Glomerular visceral epithelial cell (primary cell): ENCODE measurements around the gene PPT2.
A peak's percentile ranks its signal among the peaks of the same experiment; 100 is the strongest.

Source experiments
- DNase-seq: peaks from one replicate; pipeline ENCODE4 v3.0.0-alpha.2; 2016; ENCODE audit errors: extremely low spot score

The PPT2 gene, protein sequence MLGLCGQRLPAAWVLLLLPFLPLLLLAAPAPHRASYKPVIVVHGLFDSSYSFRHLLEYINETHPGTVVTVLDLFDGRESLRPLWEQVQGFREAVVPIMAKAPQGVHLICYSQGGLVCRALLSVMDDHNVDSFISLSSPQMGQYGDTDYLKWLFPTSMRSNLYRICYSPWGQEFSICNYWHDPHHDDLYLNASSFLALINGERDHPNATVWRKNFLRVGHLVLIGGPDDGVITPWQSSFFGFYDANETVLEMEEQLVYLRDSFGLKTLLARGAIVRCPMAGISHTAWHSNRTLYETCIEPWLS

DNA sequence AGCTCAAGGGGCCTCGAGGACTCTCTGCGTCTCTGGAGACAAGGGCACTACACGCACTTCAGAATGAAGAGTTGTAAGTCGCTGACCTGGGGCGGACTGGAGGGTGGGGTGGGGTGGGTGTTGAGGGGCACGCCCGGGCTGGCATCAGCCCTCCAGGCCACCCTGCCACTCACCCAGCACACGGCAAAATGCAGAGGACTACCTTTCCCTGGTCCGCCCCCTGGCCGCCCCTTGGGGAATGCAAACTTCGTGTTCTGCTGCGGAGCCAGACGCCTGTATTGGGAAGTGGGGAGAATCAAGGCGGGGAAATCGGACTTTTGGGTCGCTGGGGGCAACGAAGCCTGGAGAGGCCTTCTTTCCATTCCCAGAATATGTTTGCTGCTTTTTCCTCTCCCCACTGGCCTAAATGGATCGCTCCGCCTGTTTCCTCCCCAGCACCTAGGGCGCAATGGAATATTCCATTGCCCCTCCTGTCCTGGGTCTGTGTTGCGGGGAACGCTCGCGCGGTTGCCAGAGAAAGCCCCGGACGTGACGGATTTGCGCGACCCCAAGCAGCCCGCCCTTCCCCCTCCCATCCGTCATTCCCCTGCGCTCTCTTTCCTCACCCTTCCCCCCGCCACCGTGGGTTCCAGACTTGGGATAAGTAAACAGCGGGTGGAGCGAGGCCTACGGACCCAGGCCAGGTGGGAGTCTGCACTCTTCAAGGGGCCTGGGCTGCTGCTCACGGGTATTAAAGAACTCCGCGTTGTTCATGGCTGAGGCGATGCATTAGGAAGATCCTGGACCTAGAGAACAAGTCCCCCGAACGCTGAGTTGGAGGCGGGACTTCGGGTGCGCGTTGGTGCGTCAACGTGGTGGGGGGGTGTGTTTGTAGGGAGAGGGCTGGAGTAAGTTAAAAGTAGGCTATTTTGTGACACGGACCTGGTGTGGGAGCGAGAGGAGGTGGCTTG lies at the start of gene PPT2:
TSS of gene PPT2 (plus strand) at position 578 of the 950 bp plus-strand sequence. CDS start 454 bp downstream, outside the sequence.
- peak; percentile 86 for DNase-seq

DNA sequence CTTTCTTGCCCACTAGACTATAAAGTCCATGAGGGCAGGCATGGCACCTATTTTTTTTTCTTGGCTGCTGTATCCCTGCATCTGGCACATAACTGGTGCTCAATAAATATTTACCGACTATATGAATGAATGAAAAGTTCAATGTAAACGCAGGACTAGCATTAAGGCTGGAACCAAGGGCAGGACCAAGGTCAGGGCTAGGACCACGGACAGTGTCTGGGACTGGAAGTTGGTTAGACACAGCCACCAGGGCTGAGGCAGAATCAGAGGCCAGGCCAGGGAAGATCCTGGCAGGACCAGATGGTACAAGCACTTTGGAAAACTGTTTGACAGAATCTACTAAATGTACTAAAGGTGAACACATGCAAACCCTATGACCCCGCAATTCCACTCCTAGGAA lies 48.5 kb upstream of the PPT2 start:
- no peak for DNase-seq

DNA sequence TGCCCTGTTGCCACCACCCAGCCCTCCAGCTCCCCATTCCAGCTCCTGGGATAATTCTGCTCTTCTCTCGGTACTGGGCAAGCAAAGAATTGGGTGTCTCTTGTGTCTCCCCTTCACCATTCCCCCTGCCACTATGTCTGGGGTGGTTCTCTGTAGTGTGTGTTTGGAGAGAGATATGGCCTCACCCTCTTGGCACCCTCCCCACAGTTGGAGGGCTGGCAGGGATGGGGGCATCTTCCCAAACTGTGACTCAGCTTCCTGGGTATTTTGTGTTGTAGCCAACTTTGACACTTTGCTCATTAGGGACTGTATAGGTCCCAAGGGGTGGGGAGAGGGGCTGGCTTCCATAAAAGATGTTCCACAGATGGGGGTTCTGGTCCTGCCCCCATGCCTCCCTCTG lies 46.5 kb upstream of the PPT2 start:
- peak; percentile 33 for DNase-seq

DNA sequence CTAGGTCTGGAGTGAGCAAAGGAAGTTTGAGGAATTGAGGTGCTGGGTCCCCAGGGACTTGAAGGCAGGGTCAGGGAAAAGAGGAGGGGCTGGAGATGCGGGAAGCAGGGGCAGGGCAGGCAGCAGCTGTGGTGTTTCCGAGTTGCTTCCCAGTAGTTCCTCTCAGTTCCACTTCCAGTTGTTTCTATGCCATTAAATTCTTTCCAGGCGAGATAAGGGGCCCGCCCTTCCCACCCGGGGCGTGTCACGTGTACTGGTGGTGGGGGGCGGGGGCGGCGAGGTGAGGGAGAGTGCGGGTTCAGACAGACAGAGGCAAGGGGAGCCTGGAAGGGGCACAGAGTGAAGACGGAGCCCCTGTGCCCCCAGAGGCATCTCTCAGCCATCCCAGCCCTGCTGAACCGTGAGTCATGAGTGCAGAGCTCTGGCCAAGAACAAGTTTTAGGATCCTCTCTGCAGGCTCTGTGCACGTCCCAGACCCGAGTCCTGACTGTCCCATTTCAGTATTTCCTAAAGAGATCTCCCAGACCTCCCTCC lies 45.8 kb upstream of the PPT2 start:
- DNase-seq: no peak

DNA sequence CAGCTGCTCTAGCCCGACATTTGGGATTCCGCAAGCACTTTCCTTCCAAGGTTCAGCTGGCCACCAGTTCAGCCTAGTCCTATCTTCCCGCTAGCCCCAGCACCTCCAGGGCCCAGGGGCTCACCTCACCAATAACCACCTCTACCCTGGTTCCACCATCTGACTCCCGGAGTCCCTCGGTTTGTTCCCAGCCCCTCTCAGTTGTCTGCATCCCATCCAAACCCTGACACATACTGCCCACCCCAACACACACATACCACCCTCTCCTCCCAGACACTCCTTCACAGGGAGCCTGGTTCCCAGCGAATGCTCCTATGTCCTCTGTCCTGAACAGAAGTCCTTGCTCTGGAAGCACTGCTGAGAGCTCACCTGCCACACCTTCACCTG lies 45.2 kb upstream of the PPT2 start:
- no peak for DNase-seq

DNA sequence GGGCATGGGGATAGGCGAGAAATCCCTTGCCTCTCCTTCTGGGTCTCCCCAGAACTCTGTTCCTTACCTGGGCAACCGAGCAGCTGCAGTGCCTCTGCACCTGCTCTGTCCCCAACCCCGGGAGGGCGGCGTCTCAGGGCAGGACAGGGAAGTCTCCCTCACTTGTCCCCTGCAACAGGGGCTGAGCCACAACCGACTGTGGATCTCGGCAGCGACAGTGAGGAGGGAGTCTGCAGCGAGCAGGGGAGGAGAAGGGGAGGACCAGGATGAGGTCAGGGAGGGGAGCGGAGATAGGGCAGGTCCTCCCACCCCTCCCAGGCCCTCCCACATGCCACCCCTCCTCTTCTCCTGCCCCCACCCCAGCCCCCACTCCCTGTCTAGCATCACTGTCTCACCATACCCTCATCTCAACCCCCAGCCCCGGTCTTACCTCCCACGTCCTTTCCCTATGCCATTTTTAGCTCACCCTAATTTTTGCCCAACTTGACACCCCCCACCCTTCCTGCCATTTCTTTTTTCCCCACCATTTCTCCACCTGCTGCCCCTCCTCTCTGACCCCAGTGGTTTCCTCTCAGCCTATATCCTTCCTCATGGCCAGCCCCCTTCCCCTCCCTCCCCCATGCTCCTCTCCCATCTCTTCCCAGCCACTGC lies 44.7 kb upstream of the PPT2 start, which contains the start of gene TNXB:
TSS of gene TNXB (minus strand) at position 225 of the 651 bp plus-strand sequence. CDS start 11,140 bp downstream, outside the sequence.
- no peak for DNase-seq

DNA sequence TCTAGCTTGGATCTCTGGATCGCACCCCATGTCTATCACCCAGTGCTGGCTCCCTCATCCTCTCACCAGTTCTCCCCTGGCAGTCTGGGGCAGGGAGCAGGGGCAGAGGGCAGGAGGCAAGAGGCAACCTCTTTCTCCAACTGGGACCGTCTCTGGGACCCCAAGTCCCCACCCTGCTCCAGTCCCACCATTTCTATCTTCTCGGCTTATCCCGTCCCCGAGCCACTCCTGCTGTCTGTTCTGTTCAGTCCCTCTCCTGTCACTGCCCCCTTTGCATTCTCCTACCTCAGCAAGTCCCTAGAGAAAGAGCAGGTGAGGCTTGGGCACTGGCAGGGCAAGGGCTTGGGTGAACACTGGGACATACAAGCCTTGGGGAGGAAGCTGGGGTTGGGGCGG lies 44.2 kb upstream of the PPT2 start:
- DNase-seq: no peak

DNA sequence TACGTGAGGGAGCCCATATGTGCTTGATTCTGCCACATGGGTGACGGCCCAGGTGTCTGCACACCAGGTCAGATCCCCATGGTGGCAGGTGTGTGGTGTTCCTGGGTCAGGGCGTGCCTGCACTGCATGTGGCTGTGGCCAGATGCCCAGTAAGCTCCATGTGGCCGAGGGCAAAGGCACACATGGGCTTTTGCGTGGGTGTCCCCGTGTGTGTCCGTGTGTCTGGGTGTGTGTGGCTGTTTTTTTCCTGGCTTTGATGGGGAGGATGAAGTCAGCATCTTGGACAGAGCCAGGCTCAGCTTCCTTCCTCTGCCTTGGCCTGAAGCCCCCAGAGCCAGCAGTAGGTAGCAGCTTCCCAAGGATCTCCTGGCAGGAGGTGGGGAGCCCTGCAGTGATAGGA lies 43.3 kb upstream of the PPT2 start:
- DNase-seq: no peak

DNA sequence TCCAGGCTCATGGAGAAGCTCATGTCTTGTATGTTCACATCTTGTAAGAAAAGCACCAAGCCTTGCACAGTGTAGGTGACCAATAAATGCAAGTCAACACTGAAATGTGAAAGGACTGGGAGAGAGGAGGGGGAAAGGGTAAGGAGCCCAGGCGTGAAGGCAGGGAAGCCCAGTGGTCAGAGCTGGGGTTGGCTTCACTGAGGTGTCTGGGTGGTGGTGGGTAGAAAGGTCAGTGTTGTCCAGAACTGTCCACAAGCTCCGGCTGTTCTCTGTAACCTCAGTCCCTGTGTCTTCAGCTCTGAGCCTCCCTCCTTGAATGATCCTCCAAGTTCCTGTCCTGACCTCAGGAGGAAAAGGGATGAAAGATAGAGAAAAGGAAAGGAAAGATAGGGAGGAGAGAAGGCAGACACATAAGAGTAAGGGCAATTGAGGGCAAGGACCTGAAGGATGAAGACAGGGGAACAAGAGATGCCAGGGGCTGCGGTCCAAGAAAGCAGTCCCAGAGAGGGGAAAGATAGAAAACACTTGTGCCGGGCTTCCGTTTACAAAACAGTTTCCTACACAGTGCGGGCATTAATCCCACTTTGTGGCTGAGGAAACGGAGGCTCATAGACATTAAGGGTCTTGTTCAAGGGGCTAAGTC lies 42.4 kb upstream of the PPT2 start:
- no peak for DNase-seq

DNA sequence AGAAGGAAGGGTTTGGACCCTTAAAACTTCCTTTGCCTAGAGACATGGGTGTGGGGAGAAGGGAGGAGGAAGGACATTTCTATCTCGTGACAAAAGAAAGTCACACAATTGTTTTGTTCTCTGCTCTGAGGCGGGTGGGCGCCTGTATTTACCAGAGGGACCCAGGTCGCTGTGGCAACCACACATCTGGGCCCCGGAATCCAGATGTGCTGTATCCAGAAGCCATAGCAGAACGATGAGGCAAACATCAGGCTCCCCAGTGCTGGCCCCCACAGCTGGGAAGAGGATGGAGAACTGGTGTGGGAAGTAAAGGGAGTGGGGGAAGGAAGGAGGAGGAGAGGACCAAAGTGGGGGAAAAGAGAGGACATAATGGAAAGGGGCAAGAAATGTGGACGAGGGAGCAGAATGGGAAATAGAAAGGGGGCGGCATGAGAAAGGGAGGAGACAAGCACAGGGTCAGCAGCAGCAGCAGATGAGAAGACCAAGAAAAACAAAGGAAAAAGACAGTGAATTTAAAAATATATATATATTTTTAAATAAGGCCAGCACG lies 41.4 kb upstream of the PPT2 start:
- DNase-seq: no peak

DNA sequence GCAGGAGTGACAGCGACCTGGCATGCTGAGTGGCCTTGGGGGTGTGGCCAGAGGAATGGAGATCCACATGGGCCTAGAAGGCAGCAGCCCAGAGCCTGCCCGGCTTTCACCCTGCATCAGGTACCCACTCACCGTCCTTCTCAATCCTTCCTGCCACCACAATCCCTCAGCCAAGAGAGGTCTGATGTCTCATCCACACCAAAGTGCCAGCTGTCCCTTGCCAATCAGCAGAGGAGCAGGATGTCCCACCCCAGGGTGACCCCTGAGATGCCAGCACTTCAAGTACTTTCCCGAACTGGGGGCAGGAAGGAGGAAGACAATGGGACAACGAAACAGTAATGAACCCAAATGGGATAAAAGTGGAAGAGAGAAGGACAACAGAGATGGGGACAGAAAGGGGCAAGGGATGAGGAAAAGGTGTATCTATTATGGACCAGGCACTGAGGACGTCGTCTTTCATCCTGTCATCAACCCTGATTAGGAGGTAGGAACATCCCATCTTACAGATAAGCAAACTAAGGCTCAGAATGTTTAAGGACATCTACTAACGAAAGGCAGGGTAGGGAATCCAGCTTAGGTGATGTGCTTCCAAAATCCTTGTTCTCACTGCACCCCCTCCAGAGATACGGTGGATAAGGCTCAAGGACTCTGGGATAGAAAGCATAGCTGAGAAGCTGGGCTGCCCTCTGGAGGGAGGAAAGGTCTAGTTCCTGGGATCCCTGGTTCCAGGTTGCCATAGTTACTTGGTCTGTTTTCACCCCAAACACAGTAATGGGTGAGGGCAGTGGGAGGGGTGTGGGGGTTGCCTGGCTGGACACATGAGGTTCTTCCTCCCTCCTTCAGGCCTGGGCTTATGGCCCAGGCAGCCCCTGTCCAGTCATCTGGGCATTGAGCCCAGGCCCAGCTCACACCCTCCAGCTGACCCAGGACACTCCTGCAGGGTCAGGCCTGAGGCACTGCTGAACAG lies 40.3 kb upstream of the PPT2 start:
- DNase-seq: peak; percentile 91

DNA sequence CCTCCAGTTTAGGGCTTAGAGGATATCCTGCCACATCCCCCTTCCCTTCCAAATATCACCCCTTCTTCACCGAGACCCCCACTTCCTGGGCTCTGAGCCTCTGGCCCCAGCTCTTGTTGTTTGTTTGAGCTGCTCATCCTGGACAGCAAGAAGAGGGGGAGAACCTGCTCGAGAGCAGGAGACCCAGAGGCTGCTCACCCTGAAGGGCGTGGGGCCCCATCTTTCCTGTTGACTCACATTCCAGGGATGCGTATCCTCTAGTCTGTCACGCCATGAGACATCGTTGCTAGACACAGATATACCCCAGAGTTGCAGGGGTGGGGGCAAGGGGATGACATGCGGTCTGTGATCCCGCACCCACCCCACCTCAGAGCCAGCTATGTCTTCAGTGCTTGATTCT lies 39.1 kb upstream of the PPT2 start:
- peak; percentile 76 for DNase-seq

DNA sequence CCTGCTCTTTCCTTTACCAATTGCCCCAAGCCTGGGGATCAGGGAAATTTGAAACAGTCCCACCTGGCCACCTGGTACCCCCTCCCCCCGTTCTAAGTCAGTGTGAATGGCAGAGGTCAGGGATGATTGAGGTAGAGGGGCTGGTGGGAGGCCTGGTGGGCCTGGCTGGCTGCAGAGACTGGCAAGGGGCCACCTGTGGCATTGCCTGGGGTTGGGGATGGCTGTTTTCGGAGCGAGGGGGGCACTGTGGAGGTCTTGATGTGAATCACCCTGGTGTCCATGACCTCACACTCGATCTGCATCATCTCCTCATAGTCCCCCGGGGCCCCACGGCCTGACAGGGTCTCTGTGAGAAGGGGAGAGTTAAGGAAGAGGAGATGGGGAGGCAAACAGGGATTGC lies 38.3 kb upstream of the PPT2 start:
- no peak for DNase-seq

DNA sequence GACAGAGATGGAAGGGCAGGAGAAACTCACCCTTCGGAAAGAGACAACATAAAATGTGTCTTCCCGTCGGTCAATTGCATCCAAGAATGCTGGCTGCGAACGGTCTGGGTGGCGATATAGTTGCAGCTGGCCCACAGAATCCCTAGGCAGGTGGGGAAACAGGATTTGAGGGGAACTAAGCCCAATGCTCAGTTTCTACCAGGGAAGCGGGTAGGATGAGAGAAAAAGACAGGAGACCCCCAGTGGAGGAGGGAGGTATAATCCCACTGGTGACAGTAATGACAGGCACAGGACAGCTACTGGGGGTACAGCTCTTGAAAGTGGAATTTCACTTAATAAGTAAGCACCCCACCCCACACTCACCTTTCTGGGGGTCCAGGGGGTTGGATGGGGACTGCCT lies 37.3 kb upstream of the PPT2 start:
- no peak for DNase-seq

DNA sequence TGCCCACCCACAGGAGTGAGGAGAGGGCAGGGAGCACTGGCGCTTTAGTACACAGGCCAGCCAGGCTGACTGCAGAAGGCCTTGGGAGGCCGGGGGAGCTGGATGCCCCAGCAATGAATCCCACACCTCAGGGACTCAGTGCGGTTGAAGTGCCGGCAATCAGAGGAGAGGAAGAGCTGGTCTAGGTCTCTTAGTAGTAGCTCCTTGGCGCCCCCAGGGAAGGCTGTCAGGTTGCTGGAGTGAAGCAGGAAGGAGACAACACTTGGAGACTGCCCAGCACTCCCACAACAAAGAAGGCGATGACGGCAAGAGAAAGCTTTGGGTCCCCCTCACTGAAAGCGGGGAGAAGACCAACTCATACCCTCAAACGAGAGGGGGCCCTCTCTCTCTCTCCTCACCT lies 36.5 kb upstream of the PPT2 start:
- DNase-seq: no peak

DNA sequence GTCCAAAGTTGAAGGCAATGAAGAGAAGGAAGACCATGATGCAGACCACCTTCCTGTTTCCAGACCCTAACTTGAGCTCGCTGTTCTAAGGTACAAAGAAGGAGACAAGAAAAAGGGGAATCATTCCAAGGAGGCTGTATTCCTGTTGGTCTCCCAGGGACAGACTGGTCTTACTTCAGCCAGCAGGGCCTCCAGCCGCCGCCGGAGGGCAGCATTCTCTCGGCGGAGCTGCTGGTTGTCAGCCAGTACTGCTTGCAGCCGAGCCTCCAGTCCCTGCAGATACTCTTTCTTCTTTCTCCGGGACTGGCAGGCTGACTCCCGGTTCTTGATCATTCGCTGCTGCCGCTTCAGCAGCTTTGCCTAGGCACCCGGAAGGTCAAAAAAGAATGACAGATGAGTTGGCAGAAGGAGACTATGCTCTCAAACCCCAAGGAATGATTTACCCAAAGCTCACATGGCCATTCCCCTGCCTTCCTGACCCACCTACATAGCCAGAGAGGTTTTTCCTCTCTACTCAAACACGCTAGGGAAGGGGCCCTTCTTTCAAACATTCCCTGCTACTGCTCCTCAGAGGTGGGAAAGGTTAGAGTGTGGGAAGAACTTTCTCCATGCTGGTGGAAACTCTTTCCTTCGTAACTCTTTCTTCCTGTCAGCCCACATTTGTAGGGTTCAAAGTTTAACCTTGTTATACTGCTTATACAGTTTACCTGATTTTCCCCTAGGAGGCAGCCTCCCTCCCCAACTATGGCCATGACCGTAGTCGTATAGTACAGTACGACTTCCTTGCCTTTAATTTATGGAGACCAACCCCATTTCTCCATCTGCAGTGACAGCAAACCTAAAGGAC lies 34.9 kb upstream of the PPT2 start:
- peak; percentile 87 for DNase-seq

DNA sequence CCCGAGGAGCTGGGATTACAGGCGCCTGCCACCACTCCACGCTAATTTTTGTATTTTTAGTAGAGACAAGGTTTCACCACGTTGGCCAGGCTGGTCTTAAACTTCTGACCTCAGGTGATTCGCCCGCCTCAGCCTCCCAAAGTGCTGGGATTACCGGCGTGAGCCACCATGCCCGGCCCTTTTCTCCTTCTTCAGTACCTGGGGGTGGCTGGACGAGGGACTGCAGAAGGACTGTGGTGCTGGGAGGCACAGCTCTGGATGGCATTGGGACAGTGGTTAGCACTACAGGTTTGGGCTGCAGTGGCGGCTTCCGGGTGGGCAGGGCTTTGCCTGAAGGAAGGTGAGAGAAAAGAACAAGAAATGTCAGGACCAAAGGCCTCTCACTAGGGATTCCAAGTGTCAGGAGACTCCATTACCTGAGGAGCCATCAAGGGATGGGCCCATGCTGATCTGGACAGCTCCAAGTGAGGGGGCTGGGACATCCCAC lies 33.3 kb upstream of the PPT2 start:
- no peak for DNase-seq

DNA sequence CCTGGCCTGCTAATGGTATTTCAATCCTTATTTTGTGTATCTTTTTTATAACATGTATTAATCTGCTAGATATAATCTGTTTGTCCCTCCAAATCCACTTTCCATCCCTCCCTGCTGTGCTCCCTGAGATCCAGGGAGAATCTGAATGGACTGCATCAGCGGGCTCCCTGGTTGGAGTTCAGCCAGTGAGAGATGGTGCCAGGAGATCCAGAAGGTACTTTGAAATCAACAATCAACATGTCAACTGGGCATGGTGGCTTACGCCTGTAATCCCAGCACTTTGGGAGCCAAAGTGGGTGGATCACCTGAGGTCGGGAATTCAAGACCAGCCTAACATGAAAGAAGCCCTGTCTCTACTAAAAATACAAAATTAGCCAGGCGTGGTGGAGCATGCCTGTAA lies 30.3 kb upstream of the PPT2 start:
- DNase-seq: no peak

DNA sequence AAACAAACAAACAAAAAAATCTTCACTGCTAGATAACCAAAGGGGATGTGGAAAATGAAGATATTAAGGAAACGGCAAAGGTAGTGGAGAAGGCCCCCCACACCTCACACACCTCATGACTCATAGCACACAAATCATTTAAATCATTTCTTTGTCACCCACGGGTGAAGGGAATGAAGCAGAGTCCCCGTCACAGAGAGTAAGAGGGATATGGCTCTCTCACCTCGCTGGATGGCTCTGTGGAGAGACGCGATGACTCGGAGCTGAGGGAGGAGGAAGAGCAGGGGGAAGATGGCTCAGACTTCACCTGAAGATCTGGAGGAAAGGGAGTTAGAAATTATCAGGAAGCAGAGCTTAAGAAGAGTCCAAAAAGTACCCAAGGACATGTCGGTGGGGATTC lies 27.1 kb upstream of the PPT2 start:
- no peak for DNase-seq
